VCaP (cell line): ENCODE measurements around the gene BLOC1S4.

ENCODE experiments used
- H3K27ac ChIP-seq: fragments of 450-650 bp; 2 replicates; pipeline ENCODE4 v1.5.1; 2017
- CTCF ChIP-seq: fragments of 450-650 bp; conservative IDR thresholded peaks from 2 replicates; pipeline ENCODE4 v1.5.1; 2017; ENCODE audit warnings: mild to moderate bottlenecking, moderate library complexity

The BLOC1S4 gene

GRCh38 chr4:6730603-6731317 lies 14.8 kb downstream of the BLOC1S4 start:
- no peak overlapping the region for H3K27ac ChIP-seq
- no peak for TF ChIP-seq CTCF

GRCh38 chr4:6731318-6731675 lies 15.3 kb downstream of the BLOC1S4 start:
- no peak for TF ChIP-seq CTCF
- no peak overlapping the region for H3K27ac ChIP-seq

- no peak overlapping the region for H3K27ac ChIP-seq
Observed at GRCh38 chr4:6731780-6732179, 15.8 kb downstream of the BLOC1S4 start.

GRCh38 chr4:6732441-6733357 lies 16.7 kb downstream of the BLOC1S4 start:
- TF ChIP-seq CTCF: no peak
- H3K27ac ChIP-seq: no peak overlapping the region

More at GRCh38 chr4:6731780-6732179, 15.8 kb downstream of the BLOC1S4 start:
- TF ChIP-seq CTCF: no peak

- no peak overlapping the region for H3K27ac ChIP-seq
Observed at GRCh38 chr4:6733358-6734164, 17.6 kb downstream of the BLOC1S4 start.

GRCh38 chr4:6734165-6734786 lies 18.3 kb downstream of the BLOC1S4 start:
- TF ChIP-seq CTCF: no peak
- H3K27ac ChIP-seq: no peak overlapping the region

More at GRCh38 chr4:6733358-6734164, 17.6 kb downstream of the BLOC1S4 start:
- no peak for TF ChIP-seq CTCF
